Esophagus muscularis mucosa (tissue), 4 donors: Measurements from ENCODE around the gene CCNQ.

Experiments used
- EP300 ChIP-seq: sonication (generic); formaldehyde crosslinking; IDR thresholded peaks from one replicate; pipeline ENCODE4 v1.6.1; 2017; ENCODE audit warnings: antibody characterized with exemption
- POLR2A ChIP-seq: fragments of 450-650 bp; IDR thresholded peaks from one replicate; pipeline ENCODE4 v1.6.1; 2017; ENCODE audit warnings: antibody characterized with exemption, moderate library complexity, mild to moderate bottlenecking, low read depth
- POLR2AphosphoS5 ChIP-seq, 2 donors: sonication (generic); formaldehyde crosslinking; IDR thresholded peaks; one replicate each; pipeline ENCODE4 v1.6.1; 2017; ENCODE audit warnings: antibody characterized with exemption in 2 of 2
- TF ChIP-seq, protein P1 (sequence below), 3 experiments: fragments of 200-600 bp in 2 of 3; fragments of 450-650 bp in 1 of 3; sonication (generic) in 2 of 3; IDR thresholded peaks; one replicate each; pipeline ENCODE4 v1.5.1; 2017 to 2019; ENCODE audit warnings: antibody characterized with exemption in 3 of 3, mild to moderate bottlenecking in 2 of 3, moderate library complexity in 1 of 3

DNA sequence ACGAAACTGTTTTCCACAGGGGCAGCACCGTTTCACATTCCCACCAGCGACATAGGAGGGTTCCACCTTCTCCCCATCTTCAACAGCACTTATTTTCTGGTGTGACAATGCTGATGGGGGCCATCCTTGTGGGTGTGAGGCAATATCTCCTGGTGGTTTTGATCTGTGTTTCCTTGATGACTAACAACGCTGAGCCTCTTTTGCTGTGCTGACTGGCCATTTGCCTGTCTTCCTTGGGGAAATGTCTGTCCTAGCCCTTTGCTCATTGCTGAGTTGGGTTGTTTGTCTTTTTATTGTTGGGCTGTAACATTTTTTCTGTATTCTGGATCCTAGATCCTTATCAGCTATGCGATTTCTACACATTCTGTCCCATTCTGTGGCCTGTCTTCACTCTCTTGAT lies 47.8 kb downstream of the CCNQ start:
- TF ChIP-seq, protein P1, sequence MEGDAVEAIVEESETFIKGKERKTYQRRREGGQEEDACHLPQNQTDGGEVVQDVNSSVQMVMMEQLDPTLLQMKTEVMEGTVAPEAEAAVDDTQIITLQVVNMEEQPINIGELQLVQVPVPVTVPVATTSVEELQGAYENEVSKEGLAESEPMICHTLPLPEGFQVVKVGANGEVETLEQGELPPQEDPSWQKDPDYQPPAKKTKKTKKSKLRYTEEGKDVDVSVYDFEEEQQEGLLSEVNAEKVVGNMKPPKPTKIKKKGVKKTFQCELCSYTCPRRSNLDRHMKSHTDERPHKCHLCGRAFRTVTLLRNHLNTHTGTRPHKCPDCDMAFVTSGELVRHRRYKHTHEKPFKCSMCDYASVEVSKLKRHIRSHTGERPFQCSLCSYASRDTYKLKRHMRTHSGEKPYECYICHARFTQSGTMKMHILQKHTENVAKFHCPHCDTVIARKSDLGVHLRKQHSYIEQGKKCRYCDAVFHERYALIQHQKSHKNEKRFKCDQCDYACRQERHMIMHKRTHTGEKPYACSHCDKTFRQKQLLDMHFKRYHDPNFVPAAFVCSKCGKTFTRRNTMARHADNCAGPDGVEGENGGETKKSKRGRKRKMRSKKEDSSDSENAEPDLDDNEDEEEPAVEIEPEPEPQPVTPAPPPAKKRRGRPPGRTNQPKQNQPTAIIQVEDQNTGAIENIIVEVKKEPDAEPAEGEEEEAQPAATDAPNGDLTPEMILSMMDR (IDR thresholded peaks at IDR 0.05): no peak
- no peak for TF ChIP-seq POLR2A
- TF ChIP-seq POLR2AphosphoS5 (IDR thresholded peaks at IDR 0.05): no peak
- TF ChIP-seq EP300: no peak
